Suppressor macrophage treated with lipopolysaccharide for 4 hours (primary cell): Measurements from ENCODE around the gene S100A6.

Experiments
- DNase-seq: peaks from one replicate; pipeline ENCODE4 v3.0.0-alpha.2; 2020

S100A6 gene

GRCh38 chr1:153544453-153545066 lies 8.8 kb upstream of the S100A6 start:
- DNase-seq = no peak

GRCh38 chr1:153543736-153544135 lies 7.9 kb upstream of the S100A6 start:
- no peak for DNase-seq

- DNase-seq = no peak
These were observed 7.3 kb upstream of the S100A6 start for GRCh38 chr1:153542956-153543711.

GRCh38 chr1:153541641-153542590 lies 6.1 kb upstream of the S100A6 start:
- DNase-seq = no peak

GRCh38 chr1:153540394-153541361 lies 4.9 kb upstream of the S100A6 start, which contains the start of gene S100A5:
TSS of gene S100A5 (minus strand) at chr1:153540934. CDS start at chr1:153540191, 743 bp downstream.
- peak; percentile 72 for DNase-seq

- DNase-seq = no peak
These were observed 3.8 kb upstream of the S100A6 start for GRCh38 chr1:153539395-153540093.

GRCh38 chr1:153538315-153538821 lies 2.6 kb upstream of the S100A6 start:
- DNase-seq = no peak

GRCh38 chr1:153537376-153537730 lies 1.6 kb upstream of the S100A6 start:
- no peak for DNase-seq

GRCh38 chr1:153536671-153537375 lies 1.0 kb upstream of the S100A6 start:
- DNase-seq = peak; percentile 62

- DNase-seq = peak; percentile 72
These were observed 350 bp upstream of the S100A6 start for GRCh38 chr1:153536012-153536670.

- DNase-seq = no peak
These were observed 908 bp downstream of the S100A6 start for GRCh38 chr1:153534925-153535241.

- no peak for DNase-seq
These were observed 1.4 kb downstream of the S100A6 start for GRCh38 chr1:153534226-153534924.

- peak; percentile 52 for DNase-seq
These were observed 2.0 kb downstream of the S100A6 start for GRCh38 chr1:153533689-153534201.

- DNase-seq = peak; percentile 82
These were observed 2.8 kb downstream of the S100A6 start for GRCh38 chr1:153532769-153533599.

GRCh38 chr1:153532181-153532580 lies 3.6 kb downstream of the S100A6 start:
- DNase-seq = no peak

- DNase-seq = no peak
These were observed 4.2 kb downstream of the S100A6 start for GRCh38 chr1:153531638-153532037.

GRCh38 chr1:153527683-153528040 lies 8.1 kb downstream of the S100A6 start:
- DNase-seq = no peak

- no peak for DNase-seq
These were observed 8.6 kb downstream of the S100A6 start for GRCh38 chr1:153527023-153527682.
